NCI-H1694 treated with DMSO at 0.1 percent for 48 hours (cell line): ENCODE results near the gene NR1H4.
A peak's percentile ranks its signal among the peaks of the same experiment; 100 is the strongest.
"Not testable (repeated sequence)": the region's sequence is repeated elsewhere in the genome, so short reads cannot be mapped to it uniquely, and the experiment has no call there.

Experiments
- DNase-seq: peaks from one replicate; lab custom pipeline; 2025; lab: John Stamatoyannopoulos, UW

The NR1H4 gene

DNA sequence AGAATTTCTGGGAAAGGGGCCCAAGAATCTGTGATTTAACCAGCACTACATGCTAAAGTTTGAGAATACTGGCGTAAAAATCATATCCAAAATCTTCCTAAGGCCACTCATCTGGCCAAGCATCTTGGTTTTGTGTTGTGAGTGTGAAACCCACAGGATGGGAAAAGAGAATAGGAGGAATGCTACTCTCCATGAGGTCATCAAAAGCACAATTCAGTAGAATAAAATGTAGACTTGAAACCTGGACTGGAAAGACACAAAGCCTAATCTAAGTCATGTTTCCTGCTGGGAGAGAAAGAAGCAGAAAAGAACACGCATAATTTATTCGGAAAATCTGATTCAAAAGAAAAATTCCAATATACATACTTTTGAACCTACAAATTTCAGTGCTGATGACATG, 42.3 kb downstream of the NR1H4 start:
- no peak for DNase-seq

DNA sequence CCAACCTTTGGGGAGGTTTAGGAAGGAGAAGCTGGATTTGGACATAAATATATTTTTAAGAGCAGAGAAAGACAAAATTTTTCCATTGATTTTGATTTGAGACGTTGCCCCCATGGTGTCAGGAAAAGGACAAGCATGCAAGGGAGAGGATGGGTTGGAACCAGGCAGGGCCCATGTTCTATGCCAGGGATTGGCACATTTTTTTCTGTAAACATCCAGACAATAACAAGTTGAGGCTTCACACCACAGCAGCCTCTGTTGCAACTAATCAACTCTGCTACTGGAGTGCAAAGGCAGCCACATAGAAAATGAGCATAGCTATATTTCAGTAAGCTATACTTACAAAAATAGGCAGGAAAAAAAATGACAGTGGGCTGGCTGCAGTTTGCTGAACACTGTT, 44.7 kb downstream of the NR1H4 start:
- no peak for DNase-seq

DNA sequence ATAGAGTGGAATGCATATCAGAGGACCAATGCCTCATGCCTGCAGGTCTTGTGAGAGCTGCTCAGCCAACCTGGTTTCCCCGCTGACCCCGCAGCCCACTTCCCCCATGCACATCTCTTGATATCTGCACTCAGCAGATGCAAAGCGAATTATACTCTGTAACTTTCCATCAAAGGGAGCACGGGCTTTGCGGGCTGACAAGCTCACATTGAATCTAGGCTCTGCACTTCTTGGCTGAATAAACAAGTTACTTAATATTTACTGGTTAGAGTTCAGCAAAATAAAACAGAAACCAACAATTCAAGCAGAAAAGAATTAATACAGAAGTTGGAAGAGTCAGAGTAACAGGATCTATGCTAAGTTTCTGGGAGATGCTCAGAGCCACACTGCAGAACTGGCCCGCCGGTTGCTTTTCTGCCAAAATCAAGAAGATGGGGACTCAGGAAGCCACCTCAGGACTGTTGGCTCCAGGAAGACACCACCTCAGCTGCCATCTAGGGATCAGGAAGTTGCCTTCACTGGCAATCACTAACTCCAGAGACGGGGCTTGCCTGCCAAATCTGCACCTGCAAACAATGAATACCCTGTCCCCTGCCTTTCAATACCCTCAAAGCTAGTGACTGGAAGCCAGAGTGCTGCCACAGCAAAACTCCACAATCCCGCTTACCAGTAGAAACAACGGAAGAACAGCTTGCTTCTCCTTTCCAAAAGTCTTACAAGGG, 46.5 kb downstream of the NR1H4 start:
- DNase-seq = no peak

DNA sequence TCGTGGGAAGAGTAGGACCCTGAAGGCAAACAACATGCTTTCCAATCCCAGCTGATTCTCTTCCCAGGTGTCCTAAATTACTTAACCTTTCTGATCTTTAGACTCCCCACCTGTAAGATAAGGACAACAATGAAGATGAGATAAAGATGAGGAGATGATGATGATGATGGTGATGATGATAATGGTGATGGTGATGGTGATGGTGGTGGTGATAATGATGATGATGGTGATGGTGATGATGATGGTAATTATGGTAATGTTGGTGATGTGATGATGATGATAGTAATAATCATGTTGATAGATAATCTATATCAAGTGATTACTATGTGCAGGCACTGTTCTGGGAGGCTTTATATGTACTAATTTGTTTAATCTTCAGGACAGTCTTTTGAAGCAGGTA, 48.3 kb downstream of the NR1H4 start:
- no peak for DNase-seq

DNA sequence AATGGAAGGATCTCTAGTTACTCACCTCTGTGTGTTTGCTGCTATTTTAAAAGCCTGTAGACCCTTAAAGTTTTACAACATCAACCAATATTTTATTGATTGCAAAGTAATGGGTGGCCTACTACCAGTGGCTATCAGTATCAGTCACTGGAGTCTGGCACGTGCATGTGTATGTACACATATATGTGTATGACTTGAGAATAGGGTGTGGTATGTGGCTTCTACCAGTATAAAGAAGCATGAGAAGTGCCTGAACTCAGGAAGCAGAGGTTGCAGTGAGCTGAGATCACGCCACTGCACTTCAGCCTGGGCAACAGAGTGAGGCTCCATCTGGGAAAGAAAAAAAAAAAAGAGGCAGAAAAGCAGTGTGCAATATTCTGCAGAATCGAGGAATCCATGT, 54.4 kb downstream of the NR1H4 start:
- no peak for DNase-seq

DNA sequence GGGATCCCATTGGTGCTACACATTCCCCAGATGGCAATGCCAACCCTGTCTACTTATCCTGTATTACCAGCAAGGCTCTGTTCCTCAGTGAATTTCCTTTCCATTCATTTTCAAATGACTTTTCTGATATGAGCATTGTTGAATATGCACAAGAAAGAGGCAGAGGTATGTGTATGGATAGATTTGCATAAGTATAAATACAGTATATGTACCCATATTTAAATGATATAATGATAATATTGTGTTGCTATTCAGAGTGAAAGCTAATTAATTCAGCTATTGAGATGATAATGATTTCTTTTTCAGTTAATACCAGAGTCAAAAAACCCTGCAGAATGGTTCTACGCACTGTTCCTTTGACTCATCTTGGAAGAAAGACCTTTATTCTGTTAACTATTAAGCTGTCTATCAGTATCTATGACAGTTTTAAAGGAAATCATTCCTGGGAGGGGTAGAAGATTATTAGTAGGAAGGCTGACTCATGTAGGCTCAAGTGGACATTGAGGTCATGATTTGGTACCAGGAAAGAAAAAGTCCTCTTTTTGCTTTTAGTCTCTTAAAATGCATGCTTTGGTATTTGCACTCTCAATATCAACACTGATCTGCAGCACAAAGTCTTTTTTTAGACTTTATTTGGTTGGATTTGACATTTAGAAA, 54.9 kb downstream of the NR1H4 start:
- DNase-seq = no peak

DNA sequence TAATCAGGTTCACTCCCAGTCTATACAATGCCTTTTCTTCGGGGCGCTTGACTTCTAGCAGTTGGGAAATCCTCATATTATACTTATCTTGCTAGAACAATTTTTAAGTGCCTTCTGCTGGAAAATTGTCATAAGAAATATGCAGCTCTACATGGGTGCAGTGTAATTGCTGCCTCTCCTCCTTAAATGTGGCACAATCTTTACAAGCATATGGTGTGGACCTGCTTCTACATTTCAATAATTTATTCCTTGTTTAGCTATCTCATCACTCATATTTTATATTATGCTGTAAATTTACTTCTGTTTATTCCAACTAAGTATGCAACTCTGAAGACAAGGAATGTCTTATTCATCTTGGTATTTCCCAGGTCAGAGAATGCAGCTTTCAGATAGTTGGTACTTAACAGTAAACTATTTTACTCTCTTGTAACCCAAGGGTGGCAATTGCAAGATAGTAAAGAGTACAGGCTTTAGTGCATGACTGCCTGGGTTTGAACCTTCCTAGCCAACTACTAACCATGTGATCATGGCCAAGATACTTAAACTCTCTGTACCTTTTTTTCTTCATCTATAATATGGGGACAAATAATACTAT, 56.2 kb downstream of the NR1H4 start:
- DNase-seq = no peak

DNA sequence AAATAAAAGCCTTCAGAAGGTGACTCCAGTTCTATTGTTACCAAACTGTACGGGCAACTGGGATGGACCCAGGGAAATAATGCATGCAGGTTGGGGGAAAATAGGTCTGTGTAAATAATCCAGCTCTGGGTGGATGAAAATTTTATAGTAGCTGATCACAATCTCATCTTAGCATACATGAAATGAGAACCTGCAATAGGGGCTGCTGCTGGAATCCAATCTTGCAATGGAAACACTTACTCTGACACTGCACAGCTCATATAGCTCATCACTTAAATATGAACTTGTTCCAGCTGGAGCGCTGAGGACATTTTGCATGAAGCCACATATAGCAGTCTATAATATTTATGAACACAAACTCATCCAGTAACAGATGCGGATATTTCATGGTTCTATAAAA, 59.7 kb downstream of the NR1H4 start:
- no peak for DNase-seq

DNA sequence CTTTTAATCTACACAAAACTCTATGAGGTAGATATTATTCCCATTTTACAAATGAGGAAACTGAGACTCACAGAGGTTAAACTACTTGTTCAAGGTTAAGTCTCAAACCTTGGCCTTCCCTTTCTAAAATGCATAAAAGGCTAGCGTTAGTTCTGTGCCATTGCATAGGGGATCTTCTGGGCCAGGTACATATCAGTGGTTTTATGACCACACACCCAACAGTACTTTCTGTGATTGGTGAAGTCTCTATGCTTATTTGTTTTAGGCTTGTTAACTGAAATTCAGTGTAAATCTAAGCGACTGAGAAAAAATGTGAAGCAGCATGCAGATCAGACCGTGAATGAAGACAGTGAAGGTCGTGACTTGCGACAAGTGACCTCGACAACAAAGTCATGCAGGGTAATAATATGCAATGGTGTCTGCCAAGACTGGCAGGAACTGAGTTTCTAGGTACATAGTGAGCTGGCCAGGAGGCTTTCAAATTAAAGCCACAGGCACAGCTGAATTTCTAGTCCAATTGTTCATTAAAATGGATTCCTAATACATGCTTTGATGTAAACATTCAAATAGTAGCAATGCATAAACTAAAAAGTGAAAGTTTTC, 61.1 kb downstream of the NR1H4 start:
- no peak for DNase-seq

DNA sequence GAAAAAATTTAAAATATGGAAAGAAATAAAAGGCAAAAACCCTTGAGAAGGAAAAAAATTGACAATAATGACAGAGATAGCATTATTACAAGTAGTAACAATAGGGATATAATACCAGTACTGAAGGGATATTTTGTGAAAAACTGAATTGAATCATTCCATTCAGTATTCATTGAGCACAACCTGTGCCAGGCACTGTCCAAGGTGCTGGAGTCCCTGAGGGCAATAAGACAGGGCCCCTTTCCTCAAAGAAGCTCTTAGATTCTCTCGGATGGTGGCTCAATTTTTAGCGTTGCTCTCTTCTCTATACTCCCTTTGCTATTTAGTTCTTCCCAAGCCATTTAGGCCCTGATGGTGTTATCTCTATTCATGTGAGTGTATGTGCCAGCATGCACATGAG, 65.5 kb downstream of the NR1H4 start:
- DNase-seq = no peak

DNA sequence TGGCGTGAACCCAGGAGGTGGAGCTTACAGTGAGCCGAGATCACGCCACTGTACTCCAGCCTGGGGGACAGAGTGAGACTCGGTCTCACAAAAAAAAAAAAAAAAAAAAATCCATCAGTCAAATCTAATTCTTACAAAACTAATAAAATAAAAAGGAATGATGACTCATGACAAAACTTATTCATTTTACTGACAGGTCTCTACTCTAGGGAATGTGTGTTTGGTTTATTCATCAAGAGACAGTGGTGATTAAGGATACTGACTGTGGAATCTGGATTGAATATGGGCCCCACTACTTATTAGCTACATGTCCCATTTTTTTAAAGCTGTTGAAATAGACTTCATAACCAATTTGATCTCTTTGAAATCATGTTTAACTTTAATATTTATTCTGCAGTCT, 70.5 kb downstream of the NR1H4 start:
- no peak for DNase-seq

DNA sequence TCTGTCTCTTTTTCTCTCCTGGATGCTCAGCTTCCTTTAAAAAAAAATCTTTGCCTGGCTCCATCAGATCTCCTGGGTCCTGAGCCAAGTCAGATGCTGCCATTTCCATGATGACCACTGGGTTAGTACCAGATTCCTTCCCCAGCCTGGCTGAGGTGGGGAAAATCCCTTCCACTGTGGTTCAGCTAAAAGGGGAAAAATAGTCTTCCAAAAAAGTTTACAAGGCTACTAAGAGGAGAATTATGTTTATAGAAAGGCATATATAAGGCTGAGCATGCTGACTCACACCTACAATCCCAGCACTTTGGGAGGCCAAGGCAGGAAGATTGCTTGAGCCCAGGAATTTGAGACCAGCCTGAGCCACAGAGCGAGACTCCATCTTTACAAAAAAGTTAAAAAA, 71.4 kb downstream of the NR1H4 start:
- no peak for DNase-seq

DNA sequence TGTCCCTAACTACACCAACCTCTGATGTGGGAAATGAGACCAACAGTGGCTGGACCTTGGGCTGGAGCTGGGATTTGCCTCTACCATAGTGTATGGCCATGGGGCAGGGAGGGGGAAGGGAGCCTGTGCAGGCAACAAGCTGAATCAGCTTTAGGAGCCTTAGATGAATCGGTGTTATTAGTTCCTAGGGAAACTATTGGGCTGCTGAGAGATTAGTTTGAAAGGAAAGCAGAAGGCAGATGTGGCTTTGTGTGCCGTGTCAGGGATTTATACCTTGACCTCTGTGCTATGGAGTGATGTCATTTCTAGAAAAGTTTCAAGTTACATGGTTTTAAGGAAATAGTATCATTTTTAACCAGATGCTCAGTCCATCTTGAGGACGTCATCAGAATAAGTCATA, 80.3 kb downstream of the NR1H4 start:
- DNase-seq = no peak

DNA sequence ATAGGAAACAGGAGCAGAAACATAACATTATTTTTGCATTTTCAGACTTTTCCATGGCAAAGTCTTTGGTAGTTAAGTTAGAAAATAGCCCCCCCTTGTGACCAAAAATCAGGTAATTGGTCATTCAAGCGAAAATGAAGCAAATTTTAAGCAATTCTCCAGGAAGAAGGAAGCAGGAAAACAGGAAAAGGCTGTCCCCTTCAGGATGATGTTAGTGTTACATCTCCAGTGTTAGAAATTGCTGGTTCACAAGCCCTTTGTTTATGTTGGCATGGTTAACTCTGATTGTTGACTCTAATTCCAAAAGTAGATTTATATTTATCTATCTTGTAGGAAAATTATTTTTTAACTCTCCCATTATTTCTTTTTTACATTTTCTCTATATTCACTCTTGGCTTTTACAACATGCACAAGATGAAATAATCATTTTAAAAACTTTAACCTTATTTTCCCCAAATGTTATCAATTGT, 81.0 kb downstream of the NR1H4 start:
- DNase-seq = peak; percentile 72

DNA sequence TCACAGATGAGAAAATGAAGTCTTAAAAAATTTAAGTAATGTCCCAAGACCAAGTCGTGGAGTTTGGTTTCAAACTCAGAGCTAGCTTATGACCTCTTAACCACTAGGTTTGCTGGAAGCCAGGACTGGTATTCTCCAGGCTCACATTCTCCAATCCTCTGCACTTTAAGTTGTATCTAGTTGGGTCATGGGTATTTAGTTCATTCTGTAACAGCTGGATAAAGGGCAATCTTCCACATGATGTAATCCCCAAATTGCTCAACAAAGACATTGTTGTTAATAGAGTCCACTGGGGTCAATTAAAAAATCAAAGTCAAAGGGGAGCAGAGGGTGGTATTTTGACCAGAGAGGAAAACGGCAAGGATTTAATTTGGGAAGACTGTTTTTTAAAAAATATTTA, 82.1 kb downstream of the NR1H4 start:
- DNase-seq = no peak

DNA sequence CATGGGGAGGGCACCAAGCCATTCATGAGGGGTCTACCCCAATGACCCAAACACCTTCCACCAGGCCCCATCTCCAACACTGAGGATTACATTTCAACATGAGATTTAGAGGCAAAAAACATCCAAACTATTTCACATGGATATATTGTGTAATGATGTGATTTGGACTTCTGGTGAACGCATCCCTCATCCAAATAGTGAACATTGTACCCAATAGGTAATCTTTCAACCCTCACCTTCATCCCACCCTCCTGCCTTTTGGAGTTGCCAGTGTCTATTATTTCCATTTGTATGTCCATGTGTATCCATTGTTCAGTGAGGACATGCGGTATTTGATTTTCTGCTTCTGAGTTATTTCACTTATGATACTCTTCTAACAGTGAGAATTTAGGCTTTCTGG, 83.7 kb downstream of the NR1H4 start:
- DNase-seq = no peak

DNA sequence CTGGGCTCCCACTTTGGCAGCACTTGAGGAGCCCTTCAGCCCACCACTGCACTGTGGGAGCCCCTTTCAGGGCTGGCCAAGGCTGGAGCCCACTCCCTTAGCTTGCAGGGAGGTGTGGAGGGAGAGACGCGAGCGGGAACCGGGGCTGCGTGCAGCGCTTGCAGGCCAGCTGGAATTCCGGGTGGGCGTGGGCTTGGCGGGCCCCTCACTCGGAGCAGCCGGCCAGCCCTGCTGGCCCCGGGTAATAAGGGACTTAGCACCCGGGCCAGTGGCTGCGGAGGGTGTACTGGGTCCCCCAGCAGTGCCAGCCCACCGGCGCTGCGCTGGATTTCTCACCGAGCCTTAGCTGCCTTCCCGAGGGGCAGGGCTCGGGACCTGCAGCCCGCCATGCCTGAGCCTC, 85.6 kb downstream of the NR1H4 start:
- DNase-seq = not testable (repeated sequence)

DNA sequence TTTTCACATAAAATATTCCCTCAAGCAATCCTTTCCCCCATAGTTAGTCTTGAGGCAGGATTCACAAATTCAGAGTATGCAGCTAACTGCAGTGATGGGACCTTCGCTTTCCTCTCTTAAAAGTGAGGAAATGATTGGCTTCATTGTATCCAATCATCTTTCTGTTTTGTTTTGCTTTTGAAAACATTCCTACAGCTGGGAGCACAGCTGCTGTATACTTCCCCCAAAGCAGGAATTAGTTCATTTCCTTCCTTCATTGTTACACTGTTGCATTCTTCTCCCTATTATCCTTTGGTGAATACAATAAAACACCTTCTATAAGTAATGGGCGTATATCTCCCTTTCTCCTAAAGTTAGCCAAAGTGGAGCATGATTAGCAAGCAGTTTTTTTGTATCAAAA, 90.4 kb downstream of the NR1H4 start:
- DNase-seq = no peak

DNA sequence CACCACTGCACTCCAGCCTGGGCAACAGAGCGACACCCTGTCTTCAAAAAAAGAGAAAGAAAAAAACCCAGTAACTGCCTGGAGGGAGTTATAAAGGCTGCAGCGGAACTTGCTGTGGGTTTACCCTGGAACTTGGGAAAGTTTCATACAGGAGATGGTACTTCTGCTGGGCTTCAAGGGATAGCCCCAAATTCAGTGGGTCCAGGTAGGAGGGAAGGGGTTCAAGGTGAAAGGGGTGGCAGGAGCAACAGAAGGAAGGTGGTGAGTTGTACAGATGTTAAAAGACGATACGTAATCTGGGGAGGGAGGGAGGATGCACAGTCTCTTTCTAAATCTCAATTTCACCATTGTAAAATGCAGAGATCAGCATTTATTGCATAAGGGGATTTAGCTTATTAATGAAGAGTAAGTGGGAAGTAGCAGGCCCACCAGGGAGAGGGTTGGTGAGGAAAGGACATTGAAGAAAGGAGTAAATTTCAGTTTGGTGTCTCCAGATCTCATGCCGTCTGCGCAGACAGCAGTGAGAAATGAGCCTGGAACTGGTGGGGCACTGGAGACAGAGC, 91.3 kb downstream of the NR1H4 start:
- no peak for DNase-seq

DNA sequence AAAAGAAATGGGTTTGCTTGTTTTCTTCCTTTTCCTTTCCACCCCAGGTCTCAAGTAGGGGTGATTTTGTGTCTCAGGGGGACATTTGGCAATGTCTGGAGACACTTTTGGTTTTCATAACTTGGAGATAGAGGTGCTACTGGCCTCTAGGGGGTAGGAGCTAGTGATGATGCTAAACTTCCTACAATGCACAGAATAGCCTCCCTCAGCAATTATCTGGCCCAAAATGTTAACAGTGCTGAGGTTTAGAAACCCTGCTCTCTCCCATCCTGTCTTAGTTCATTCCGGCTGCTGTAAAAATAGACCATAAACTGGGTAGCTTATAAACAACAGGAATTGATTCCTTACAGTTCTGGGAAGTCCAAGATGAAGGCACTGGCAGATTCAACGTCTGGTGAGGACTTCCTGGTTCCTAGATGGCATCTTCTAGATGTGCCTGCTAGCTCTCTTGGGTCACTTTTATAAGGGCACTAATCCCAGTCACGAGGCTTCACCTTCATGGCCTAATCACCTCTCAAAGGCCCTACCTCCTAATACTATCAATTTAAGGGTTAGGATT, 92.4 kb downstream of the NR1H4 start:
- no peak for DNase-seq

DNA sequence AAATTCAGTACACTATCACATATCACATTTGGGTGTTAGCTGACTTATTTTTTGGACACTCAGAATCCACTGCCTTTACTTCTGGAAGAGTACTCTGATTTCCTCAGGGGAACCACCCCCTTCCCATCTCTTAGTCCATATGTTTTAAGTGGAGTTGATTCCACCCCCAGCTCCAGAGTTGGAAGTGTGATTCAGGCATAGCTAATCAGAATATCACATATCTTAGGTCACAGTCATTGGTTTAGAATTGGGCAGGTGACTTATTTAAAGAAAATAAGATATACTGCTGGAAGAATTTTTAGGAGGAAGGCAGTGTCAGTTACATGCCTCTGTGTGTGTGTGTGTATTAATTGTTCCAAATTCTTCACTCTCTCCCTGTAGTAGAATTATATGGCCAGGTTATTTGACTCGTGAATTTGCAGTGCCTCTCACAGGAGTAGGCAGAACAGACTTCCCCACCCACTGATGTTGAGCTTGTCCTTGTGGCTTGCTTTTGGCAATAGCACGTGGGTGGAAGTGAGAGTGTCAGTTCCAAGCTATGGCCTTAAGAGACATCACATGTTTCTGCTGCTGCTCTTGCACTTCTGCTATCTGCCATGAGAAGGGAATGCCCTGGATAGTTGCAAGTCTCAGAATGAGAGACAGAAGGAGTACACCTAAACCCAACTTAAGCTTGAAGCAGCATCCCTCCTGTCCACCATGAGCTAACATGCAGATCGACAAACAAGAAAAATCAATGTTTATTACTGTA, 93.4 kb downstream of the NR1H4 start:
- DNase-seq = no peak

DNA sequence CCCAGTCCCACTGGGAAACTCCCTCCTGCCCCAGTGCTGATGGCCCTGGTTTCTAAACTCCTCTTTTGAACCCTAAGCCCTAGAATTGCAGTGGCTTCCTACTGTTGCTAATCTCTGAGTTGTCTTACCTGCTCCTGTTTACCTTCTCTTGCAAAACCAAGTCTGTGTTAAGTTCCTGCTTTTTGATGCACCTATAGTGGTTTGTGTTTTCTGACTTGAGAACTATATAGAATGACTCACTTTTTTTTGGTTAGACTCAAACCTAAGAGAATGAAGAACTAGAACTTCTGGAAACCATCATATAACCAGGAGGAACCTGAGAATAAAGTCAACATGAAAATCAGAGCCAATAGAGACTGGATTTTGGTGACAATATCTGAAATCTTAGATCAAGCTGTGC, 94.3 kb downstream of the NR1H4 start:
- no peak for DNase-seq
